KMS-11 (cell line): ENCODE data around the gene LRRIQ1.

Experiments
- H2AFZ ChIP-seq: fragments of 200-600 bp; sonication (generic); 2 replicates; pipeline ENCODE4 v1.6.1; 2016; ENCODE audit warnings: antibody characterized with exemption, mixed run types, low read depth
- H3K27ac ChIP-seq: fragments of 200-600 bp; sonication (generic); 2 replicates; pipeline ENCODE4 v1.6.1; 2016; ENCODE audit warnings: mild to moderate bottlenecking, mixed run types
- H3K27me3 ChIP-seq: fragments of 200-600 bp; sonication (generic); 2 replicates; pipeline ENCODE4 v1.6.1; 2017; ENCODE audit warnings: mild to moderate bottlenecking, low read depth, mixed run types, moderate library complexity; ENCODE audit not compliant: insufficient read depth
- H3K36me3 ChIP-seq: fragments of 200-600 bp; sonication (generic); 2 replicates; pipeline ENCODE4 v1.6.1; 2017; ENCODE audit warnings: mild to moderate bottlenecking, mixed run types; ENCODE audit not compliant: insufficient read depth
- H3K4me1 ChIP-seq: fragments of 200-600 bp; sonication (generic); 2 replicates; pipeline ENCODE4 v1.6.1; 2016; ENCODE audit warnings: mild to moderate bottlenecking, low read depth, mixed run types; ENCODE audit not compliant: poor library complexity, severe bottlenecking
- H3K4me2 ChIP-seq: fragments of 200-600 bp; sonication (generic); 2 replicates; pipeline ENCODE4 v1.7.0; 2016; ENCODE audit warnings: mild to moderate bottlenecking, mixed run types
- H3K4me3 ChIP-seq: fragments of 200-600 bp; sonication (generic); IDR thresholded peaks from 2 replicates; pipeline ENCODE4 v1.6.1; 2017; ENCODE audit warnings: low read depth, low read length, mixed read lengths; ENCODE audit not compliant: insufficient read depth
- H3K79me2 ChIP-seq: fragments of 200-600 bp; sonication (generic); 2 replicates; pipeline ENCODE4 v1.6.1; 2016; ENCODE audit warnings: low read depth, mixed run types; ENCODE audit not compliant: insufficient read depth
- H3K9ac ChIP-seq: fragments of 200-600 bp; sonication (generic); 2 replicates; pipeline ENCODE4 v1.6.1; 2016; ENCODE audit warnings: mild to moderate bottlenecking, mixed run types
- H4K20me1 ChIP-seq: fragments of 200-600 bp; sonication (generic); 2 replicates; pipeline ENCODE4 v1.6.1; 2016; ENCODE audit warnings: mild to moderate bottlenecking, mixed run types; ENCODE audit not compliant: insufficient read depth
- TF ChIP-seq, protein P1 (sequence below): fragments of 200-600 bp; sonication (generic); conservative IDR thresholded peaks from 2 replicates; pipeline ENCODE4 v1.6.1; 2017; ENCODE audit warnings: low read depth, mild to moderate bottlenecking, antibody characterized with exemption, low read length, moderate library complexity, mixed read lengths

Gene LRRIQ1

DNA sequence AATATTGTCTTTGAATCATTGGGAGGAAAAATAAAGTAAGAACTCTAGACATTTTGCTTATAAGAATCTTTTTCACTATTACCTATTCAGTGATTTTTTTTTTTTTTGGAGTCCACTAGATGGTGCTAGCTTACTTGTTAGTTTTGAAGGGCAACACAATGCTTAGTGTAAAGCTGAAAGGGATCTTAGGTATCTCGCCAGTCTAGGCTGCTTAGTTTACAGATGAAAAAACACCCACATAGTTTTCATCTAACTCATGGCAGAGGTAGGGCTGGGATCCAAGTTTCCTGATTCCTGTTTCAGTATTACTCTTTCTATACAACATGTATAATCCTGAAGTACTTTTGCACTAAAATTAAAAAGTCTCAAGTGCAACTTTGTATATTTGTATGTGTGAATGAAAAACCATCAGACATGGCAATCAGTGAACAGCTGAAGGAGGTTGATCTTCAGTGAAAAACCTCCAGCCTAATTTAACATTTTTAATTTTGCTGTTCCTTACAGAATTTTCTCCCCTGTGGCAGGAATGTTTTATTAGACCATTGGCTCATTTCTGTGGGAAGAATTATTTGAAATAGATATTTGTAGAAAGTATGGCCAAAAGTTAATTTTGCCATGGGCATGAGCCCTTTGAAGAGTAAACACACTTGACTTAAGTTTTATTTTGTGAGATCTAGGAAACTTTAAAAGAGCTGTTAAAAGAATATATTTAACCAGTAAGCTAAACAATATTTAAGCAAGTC lies 40.7 kb downstream of the LRRIQ1 start:
- Histone ChIP-seq H3K4me2 (no peak overlapping the region), H3K79me2 (no peaks in the 10 kb centered on the region), H3K27me3 (no peaks in the 10 kb centered on the region), H2AFZ (no peak overlapping the region; the same call in 1 of the 2 replicates), H3K4me1 (no peaks in the 10 kb centered on the region), H3K4me3 (no peak overlapping the region), H3K36me3 (no peaks in the 10 kb centered on the region), H4K20me1 (no peaks in the 10 kb centered on the region), H3K9ac (no peak overlapping the region), H3K27ac (no peak overlapping the region)
- TF ChIP-seq, protein P1, sequence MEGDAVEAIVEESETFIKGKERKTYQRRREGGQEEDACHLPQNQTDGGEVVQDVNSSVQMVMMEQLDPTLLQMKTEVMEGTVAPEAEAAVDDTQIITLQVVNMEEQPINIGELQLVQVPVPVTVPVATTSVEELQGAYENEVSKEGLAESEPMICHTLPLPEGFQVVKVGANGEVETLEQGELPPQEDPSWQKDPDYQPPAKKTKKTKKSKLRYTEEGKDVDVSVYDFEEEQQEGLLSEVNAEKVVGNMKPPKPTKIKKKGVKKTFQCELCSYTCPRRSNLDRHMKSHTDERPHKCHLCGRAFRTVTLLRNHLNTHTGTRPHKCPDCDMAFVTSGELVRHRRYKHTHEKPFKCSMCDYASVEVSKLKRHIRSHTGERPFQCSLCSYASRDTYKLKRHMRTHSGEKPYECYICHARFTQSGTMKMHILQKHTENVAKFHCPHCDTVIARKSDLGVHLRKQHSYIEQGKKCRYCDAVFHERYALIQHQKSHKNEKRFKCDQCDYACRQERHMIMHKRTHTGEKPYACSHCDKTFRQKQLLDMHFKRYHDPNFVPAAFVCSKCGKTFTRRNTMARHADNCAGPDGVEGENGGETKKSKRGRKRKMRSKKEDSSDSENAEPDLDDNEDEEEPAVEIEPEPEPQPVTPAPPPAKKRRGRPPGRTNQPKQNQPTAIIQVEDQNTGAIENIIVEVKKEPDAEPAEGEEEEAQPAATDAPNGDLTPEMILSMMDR, result peak; percentile 55; the same call in 1 of the 2 replicates

DNA sequence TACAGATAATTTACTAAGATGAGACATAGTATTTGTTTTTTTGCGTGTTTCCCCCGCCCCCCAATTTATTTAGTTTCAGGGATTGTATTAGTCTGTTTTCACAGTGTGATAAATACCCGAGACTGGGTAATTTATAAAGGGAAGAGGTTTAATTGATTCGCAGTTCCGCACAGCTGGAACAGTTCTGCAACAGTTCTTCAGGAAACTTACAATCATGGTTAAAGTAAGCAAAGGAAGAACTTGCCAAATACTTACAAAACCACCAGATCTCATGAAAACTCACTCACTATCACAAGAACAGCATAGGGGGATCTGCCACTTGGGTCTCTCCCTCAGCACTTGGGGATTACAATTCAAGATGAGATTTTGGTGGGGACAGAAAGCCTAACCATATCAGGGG lies 48.9 kb downstream of the LRRIQ1 start:
- TF ChIP-seq, protein P1, result no peak
- no peak overlapping the region for H2AFZ ChIP-seq
- H3K79me2 ChIP-seq, result no peaks in the 10 kb centered on the region
- H3K27ac ChIP-seq, result no peak overlapping the region
- no peaks in the 10 kb centered on the region for H3K27me3 ChIP-seq
- H3K9ac ChIP-seq, result no peak overlapping the region
- no peak overlapping the region for H3K4me3 ChIP-seq
- no peaks in the 10 kb centered on the region for H3K4me1 ChIP-seq
- H3K36me3 ChIP-seq, result no peaks in the 10 kb centered on the region
- no peaks in the 10 kb centered on the region for H4K20me1 ChIP-seq
- H3K4me2 ChIP-seq, result no peak overlapping the region

DNA sequence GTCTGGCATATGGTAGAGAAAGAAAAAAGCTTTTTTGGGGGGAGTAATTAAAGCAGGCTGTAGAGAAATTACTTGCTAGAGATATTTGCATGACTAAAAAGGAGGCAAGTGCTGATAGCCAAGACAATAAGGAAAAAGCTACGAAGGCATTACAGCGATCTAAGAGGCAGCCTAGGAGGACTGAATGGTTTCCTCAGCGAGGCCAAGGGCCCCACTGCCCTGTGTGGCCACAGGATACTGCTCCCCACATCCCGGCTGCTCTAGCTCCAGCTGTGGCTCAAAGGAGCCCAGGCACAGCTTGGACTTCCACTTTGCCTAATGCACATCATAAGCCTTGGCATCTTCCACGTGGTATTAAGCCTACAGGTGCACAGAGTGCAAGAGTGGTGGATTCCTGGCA lies 53.6 kb downstream of the LRRIQ1 start:
- Histone ChIP-seq H3K4me2 (no peak overlapping the region), H2AFZ (no peak overlapping the region), H3K4me3 (no peak overlapping the region), H3K27me3 (no peaks in the 10 kb centered on the region), H3K36me3 (no peaks in the 10 kb centered on the region), H3K27ac (no peak overlapping the region), H3K79me2 (no peaks in the 10 kb centered on the region), H3K4me1 (no peaks in the 10 kb centered on the region), H3K9ac (no peak overlapping the region), H4K20me1 (no peaks in the 10 kb centered on the region)
- TF ChIP-seq, protein P1, result no peak

DNA sequence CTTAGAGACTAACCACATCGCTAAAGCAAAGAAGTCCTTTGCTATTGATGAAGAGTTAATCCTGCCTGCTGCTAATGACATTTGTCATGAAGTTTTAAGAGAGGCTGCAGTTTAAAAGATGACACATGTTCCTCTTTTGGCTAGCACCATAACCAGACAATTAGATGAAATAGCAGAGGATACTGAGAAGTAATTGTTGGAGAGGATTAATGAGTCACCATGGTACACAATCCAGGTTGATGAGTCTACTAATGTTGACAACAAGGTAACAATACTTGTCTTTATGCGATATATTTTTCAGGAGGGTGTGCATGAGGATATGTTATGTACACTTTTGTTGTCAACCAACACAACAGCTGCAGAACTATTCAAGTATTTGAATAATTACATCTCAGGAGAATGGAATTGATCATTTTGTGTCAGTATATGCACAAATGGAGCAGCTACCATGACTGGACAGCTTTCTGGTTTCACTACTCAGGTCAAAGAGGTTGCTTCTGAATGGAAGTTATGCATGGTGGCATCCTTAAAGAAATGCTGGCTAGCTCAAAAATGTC lies 56.7 kb downstream of the LRRIQ1 start:
- H3K27ac ChIP-seq, result no peak overlapping the region
- no peak overlapping the region for H2AFZ ChIP-seq
- TF ChIP-seq, protein P1, result no peak
- no peaks in the 10 kb centered on the region for H3K79me2 ChIP-seq
- no peaks in the 10 kb centered on the region for H3K36me3 ChIP-seq
- H3K4me2 ChIP-seq, result no peak overlapping the region
- H3K27me3 ChIP-seq, result no peaks in the 10 kb centered on the region
- H3K9ac ChIP-seq, result no peak overlapping the region
- no peaks in the 10 kb centered on the region for H3K4me1 ChIP-seq
- no peak overlapping the region for H3K4me3 ChIP-seq
- H4K20me1 ChIP-seq, result no peaks in the 10 kb centered on the region
